Anterior cingulate cortex (tissue), 58 donors: ENCODE results near the gene ITPR1.
"Not testable (repeated sequence)": the region's sequence is repeated elsewhere in the genome, so short reads cannot be mapped to it uniquely, and the experiment has no call there.

Experiments used
- DNase-seq, 58 donors: peaks; one replicate each; lab custom pipeline; 2025; lab: John Stamatoyannopoulos, UW

Gene ITPR1

DNA sequence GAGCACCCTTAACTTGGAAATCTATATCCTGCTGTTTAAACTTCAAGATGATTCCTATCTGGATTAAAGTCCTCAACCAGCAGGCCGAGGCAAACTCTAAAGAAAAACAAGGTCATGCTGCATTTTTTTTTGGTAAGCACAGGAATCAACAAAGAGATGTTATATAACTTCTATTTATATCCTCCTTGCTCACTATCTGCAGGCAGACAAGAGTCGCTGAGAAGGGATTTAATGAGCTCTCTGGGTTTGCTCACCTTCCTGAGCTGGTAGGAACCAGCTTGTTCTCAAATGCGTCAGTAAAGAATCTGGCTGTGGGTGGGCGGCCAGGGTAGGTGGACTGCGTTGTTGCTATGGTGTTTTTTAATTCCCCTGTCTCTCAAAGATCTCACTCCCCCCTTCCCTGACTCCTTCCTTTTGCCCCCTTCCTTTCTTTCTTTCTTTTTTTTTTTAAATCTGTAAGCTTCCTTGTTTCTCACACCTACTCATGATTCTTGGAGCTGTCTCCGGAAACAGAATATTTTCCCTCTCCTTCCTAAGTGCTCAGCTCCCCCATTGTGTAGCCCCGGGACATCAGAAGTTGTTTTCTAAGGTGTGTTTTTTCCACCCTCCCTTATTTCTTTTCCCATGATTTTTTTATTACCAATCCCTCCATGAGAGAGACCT lies 257.3 kb downstream of the ITPR1 start:
- DNase-seq: peak in 42 of 58 donors; percentile 8 to 80 (median 37)

- no peak for DNase-seq
Measured at GRCh38 chr3:4751029-4751501, 257.9 kb downstream of the ITPR1 start.

DNA sequence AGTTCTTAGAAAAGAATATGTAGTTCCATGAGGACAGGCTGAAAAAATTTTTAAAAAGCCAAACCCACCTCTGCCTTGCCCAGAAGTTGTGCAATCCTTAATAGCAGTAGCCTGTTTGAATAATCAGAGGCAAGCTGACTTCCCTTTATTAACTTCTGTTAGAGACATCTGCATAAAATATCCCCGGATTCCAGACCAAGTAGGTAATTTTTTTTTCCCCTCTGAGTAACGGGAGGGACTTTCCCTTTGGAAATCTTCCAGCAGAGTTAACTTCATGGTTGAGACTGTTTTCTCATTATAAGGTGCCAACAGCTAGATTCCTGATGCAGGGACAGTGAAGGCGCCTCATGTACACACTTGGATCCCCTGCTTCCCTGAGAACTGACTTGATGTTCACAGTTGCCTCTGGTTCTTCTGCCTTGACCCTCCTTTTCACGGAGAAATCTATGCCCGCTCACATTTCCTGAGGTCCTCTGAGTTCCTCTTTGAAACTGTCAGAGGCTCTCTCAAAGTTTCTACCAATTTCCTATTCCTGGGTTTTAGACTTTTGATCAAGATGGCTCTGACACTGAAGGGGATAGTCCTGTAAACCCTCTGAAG lies 258.5 kb downstream of the ITPR1 start:
- DNase-seq: peak in 1 of 58 donors; percentile 9

- DNase-seq: no peak
Measured at GRCh38 chr3:4752201-4753072, 259.3 kb downstream of the ITPR1 start.

DNA sequence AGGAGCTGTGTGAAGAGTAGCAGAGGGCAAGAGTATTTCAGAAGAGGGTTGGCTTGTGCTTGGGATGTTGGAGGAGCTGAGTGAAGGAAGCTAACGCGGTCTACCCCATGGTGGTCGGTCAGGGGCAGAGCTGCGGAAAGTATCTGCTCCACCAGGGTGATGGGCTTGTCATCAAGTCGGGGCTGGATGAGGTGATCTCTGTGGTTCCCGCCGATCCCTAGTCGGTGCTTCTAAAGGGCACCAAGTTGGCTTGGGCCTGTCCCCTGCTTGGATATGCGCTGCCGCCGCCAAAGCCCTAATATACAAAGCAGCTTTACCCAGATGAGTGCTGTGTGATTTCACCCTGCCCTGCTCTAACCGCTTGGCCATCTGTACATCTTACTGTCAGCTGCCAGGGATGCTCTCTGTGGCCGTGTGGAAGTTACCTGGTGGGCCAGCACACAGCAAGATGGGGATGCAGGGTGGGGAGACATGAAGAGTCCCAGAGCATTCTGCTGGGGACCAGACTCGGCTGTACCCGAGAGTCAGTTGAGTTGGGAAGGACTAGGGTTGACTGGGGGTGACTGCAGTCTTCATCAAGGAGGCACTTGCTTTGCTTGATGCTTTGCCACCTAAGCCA lies 260.0 kb downstream of the ITPR1 start:
- no peak for DNase-seq

GRCh38 chr3:4754180-4755086 lies 261.3 kb downstream of the ITPR1 start:
- no peak for DNase-seq

- no peak for DNase-seq
Measured at GRCh38 chr3:4755566-4755965, 262.4 kb downstream of the ITPR1 start.

DNA sequence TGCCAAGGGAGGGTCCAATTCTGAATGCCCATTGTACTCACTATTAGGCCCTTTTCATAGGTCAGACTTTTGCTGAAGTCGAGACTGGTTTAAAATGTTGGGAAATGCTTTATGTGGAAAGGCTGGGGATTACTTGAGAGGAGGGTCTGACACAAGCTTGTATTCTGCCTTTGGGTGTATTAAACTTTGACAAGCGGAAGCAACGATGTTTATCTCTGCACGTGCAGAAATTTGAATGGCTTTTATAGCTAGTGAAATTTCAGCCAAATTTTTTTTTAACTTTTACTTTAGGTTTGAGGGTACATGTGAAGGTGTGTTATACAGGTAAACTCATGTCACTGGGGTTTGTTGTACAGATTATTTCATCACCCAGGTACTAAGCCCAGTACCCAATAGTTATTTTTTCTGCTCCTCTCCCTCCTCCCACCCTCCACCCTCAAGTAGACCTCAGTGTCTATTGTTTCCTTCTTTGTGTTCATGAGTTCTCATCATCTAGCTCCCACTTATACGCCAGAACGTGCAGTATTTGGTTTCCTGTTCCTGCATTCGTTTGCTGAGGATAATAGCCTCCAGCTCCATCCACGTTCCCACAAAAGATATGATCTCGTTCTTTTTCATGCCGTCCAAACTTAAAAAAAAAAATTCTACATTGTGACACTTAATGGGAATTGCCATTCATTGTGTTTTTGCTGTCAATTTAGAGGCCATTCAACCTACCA lies 263.1 kb downstream of the ITPR1 start:
- no peak for DNase-seq

DNA sequence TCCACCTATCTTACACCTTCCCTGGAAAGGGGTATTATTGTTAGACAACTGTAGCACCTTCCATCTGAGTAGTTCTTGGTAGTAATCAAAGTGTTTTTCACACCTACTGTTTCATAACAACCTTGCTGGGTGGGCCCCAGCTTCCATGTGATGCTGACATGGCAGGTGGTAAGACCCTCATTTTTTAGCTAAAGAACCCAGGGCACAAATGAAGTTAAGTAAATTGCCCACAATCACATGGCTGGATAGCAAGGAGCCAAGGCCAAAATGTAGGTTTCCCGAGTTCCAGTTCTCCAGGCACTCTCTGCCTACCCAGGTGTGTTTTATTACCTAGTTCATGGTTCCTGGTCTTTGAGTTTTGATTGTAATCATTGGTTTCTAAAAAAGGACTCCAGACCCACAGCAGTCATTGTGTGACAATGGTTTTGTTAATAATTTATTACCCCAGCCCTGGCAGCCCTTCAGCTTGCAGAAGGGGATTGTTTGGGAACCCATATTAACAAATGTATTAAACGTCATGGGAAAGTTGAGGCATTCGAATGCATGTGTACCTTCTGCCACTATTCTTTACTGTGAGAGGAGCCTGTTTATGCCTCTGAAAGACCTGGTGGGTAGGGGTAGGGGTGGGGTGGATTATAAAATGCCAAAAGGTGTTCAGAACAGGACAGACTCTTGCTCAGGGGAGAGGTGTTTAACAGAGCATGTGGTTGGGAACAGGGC lies 263.9 kb downstream of the ITPR1 start:
- DNase-seq: no peak

DNA sequence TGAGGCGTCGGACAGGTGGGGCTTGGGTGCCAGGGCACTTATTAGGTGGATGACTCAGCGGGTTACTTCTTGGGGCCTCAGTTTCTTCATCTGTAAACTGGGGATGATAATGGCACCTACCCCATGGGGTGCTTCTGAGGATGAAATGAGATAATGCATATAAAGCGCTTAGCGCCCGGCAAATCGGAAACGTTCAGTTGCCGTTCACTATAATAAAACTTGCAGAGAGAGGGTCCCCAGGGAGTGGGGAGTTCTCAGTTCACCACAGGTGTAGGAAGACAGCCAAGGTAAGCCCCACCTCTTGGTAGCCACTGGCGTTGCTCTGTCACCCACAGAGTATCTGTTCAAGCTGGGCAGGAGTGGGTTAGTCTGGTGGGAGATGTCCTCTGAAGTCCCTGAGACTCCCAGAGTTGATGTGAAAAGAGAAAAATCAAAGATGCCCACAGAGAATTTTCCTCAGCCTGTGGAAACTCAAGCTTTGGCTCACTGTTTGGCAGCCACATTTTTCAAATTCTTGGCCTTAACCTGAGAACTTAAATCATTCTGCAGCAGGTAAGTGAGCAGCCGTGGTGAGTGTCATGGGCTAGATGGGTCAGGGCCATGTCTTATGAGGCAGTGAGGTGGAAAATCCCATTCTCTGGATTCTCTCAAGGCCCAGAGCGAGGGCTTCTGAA lies 264.6 kb downstream of the ITPR1 start:
- DNase-seq: no peak

DNA sequence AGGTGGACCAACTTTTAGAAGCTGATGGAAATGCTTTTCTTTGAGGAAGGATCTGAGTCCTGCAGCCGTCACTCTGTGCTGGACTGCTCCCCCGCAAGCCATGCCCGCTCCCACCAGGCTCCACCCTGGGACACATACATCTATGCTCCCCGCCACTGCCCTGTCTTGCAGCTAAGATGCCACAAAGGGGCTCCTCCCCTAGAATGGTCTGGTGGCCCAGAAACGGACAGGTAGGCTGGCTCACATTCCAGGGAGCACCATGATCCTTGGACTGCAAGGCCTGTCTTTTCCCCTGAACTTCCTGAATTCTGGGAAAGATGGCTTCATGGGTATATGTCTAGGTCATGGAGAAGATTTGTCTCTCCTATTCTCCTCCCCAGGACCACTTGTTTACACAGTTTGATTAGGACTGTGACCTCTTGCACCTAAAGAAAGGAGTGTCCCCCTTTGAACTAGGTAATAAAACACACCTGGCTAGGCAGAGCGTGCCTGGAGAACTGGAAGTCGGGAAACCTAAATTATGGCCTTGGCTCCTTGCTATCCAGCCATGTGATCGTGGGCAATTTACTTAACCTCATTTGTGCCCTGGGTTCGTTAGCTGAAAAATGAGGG lies 265.2 kb downstream of the ITPR1 start:
- DNase-seq: no peak

GRCh38 chr3:4758957-4759656 lies 266.0 kb downstream of the ITPR1 start:
- DNase-seq: no peak

DNA sequence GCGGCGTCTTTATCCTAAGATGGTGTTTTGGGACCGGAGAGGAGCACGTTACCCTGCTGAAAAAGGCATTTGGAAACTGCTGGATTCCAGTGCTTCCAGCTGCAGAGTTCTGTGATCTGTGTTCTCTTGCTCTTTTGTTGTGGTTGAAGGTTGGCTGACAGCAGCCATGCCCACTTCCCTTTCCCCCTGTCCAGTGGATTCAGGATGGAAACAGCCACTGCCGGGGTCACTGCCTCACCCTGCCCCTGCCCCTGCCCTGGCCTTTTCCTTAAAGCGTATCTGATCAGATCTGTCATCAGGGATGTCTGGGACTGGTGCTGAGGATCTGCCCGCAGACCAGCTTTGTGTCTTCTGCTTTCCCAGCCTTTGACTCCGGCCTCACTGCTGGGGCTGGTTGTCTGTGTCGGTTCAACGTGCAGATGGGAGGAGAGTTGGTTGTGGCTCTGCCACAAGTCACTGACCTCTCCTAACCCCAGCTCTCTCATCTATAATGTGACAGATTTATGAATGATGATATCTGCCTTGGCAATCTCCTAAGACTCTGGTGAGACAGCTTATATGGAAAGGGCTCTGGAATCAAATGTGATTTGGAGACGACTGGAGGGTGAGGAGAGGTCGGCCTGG lies 266.7 kb downstream of the ITPR1 start:
- DNase-seq: no peak

DNA sequence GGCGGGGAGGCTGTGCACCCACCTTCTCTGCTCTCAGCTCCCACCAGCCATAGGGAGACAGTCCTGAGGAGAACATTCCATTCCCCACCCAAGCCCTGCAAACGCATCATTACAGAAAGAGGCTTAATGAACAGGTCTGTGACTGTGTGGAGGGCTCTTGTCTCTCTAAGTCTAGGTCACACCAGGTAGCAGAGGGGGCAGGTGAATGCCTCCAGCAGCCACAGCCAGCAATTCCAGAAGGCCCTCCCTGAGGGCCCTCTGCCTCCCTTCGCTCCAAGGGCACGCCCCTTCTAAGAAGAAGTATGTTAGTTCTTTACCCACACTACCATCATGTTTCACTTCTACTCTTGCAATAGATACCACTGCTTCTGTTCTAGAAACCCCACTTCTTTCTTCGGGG lies 268.6 kb downstream of the ITPR1 start:
- no peak for DNase-seq

- not testable (repeated sequence) for DNase-seq
Measured at GRCh38 chr3:4762481-4763230, 269.5 kb downstream of the ITPR1 start.
